Measurements from ENCODE around the gene RASSF5. TPM values are rescaled to one million over a fixed set of nuclear protein-coding genes. Genes with fewer than 3 reads are reported as not detected.
A peak's percentile ranks its signal among the peaks of the same experiment; 100 is the strongest.

RASSF5 gene
- total and polyA plus RNA-seq, 9 of the 15 experiments (the other 6 are each of a cell fraction or from before 2014, with no cell fraction given), result 6.1 to 41.0 (median 25.2) TPM

GRCh38 chr1:206544562-206545257 lies 37.4 kb downstream of the RASSF5 start (continued):
- no peak for TF ChIP-seq ZNF280A (IDR thresholded peaks at IDR 0.05; ENCODE audit: low read depth, partially characterized antibody)
- TF ChIP-seq ZNF764 (CRISPR knock-in tag; IDR thresholded peaks at IDR 0.05; ENCODE audit: low read depth), result no peak
- TF ChIP-seq CHD1 (IDR thresholded peaks at IDR 0.05; ENCODE audit: low read length), result no peak
- no peak for TF ChIP-seq SAFB2 (IDR thresholded peaks at IDR 0.05; ENCODE audit: borderline replicate concordance, low read depth, low read length, severe bottlenecking)
- TF ChIP-seq PREB (CRISPR knock-in tag; IDR thresholded peaks at IDR 0.05), result 0 out of 2 replicates have a peak, but pooled peaks have one; percentile 67
- TF ChIP-seq HES1 (IDR thresholded peaks at IDR 0.05; ENCODE audit: low read depth), result no peak
- no peak for TF ChIP-seq ARID4B (CRISPR knock-in tag; IDR thresholded peaks at IDR 0.05)
- TF ChIP-seq ZNF609 (CRISPR knock-in tag; IDR thresholded peaks at IDR 0.05; ENCODE audit: borderline replicate concordance), result no peak

All from K562 (cell line).